ENCODE data around the gene CHCHD10.

GRCh38 chr22:23722724-23723123 is 45.0 kb downstream of the CHCHD10 start:
- TF ChIP-seq CTCF (conservative IDR thresholded peaks at IDR 0.05): no peak
- TF ChIP-seq EZH2 (IDR thresholded peaks at IDR 0.05; ENCODE audit: low read depth): no peak

Measured in PC-9 (cell line).